ENCODE data around the gene SPRR2D. TPM values are rescaled to one million over a fixed set of nuclear protein-coding genes. Genes with fewer than 3 reads are reported as not detected.
"Not testable (repeated sequence)": the region's sequence is repeated elsewhere in the genome, so short reads cannot be mapped to it uniquely, and the experiment has no call there.

Gene SPRR2D
- 2.3 TPM for polyA plus RNA-seq (2013, experiment 1 of 2)
- polyA plus RNA-seq (2013, experiment 2 of 2): 0.66 TPM

DNA sequence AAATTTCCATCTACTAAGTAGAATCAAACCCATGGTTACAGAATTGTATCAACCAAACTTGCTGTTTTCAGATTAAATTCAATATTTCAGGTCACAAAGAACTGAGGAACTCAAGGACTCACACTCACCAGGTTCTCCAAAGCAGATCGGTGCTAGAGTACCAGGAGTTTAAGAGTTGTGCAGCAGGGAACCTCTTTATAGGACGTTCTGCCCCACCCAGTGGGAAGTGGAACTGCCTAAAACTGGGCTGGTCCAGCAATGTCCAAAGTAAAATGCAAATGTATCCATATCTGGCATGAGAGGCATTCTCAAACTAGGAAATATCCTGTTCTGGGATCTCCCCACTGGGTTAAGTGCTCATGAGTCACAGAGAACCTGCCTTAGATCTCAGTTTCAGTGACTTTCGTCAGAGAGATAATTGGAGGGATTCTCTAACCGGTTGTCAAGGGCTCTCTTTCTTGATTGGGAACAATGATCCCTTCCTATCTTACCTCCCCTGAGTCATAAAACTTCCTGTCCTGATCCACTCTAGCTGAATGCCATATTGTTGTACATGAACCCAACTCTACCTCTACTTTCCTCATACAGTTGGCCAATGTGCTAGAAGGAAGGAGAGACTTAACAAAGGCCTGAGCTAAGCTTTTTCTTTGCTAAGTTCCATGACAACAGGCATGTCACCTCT lies at the start of gene SPRR2D:
SPRR2D (minus strand) TSS at position 171 of the 682 bp plus-strand sequence. CDS start 774 bp downstream, outside the sequence.
- H3K36me3 ChIP-seq (ENCODE audit: control insufficient read depth, insufficient read depth, low read length): no peaks in the 10 kb centered on the region
- no peak within 1 kb of the TSS for H3K27ac ChIP-seq (ENCODE audit: low read depth, low read length, severe bottlenecking)
- peaks cover 3% of the 10 kb centered on the region for H3K4me1 ChIP-seq (ENCODE audit: control insufficient read depth, insufficient read depth, low read length, poor library complexity, severe bottlenecking)
- H3K9me3 ChIP-seq (ENCODE audit: control insufficient read depth, low read length): no peaks in the 10 kb centered on the region
- H3K4me3 ChIP-seq (ENCODE audit: extremely low read depth, insufficient read depth, low read length, poor library complexity, severe bottlenecking): no peak within 1 kb of the TSS
- WGBS, 2 experiments (ENCODE audit: insufficient coverage in 2 of 2): 100% methylated on average over 2 of the region's 4 CpGs

DNA sequence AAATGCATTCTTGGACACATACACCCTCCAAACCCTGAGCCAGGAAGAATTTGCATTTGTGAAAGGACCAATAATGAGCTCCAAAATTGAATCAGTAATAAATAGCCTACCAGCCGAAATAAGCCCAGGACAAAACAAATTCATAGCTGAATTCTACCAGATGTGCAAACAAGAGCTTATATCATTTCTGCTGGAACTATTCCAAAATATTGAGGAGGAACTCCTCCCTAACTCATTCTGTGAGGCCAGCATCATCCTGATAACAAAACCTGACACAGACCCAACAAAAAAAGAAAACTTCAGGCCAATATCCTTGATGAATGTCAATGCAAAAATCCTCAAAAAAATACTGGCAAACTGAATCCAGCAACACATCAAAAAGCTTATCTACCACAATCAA lies 46.7 kb upstream of the SPRR2D start:
- Histone ChIP-seq H3K36me3 (ENCODE audit: control insufficient read depth, insufficient read depth, low read length) (no peaks in the 10 kb centered on the region), H3K4me3 (ENCODE audit: extremely low read depth, insufficient read depth, low read length, poor library complexity, severe bottlenecking) (no peak overlapping the region), H3K9me3 (ENCODE audit: control insufficient read depth, low read length) (no peaks in the 10 kb centered on the region), H3K4me1 (ENCODE audit: control insufficient read depth, insufficient read depth, low read length, poor library complexity, severe bottlenecking) (no peaks in the 10 kb centered on the region), H3K27ac (ENCODE audit: low read depth, low read length, severe bottlenecking) (no peak overlapping the region)
- WGBS, 2 experiments (ENCODE audit: insufficient coverage in 2 of 2): 100% methylated on average over 1 of the region's 1 CpG; no CpG with 5 or more reads in 1 of the 2 experiments

DNA sequence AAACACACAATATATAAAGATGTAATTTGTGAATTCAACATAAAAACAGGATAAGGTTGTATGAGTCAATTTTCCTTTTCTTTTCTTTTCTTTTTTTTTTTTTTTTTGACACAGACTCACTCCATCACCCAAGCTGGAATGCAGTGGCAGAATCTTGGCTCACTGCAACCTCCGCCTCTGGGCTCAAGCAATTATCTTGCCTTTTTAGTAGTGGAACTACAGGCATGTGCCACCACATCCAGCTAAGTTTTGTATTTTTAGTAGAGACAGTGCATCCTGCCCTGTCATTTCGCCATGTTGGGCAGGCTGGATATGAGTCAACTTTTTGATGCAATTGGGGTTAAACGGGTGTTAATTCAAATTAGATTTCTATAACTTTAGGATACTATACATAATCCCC lies 40.8 kb upstream of the SPRR2D start:
- Histone ChIP-seq H3K9me3 (ENCODE audit: control insufficient read depth, low read length) (no peaks in the 10 kb centered on the region), H3K36me3 (ENCODE audit: control insufficient read depth, insufficient read depth, low read length) (no peaks in the 10 kb centered on the region), H3K4me1 (ENCODE audit: control insufficient read depth, insufficient read depth, low read length, poor library complexity, severe bottlenecking) (no peaks in the 10 kb centered on the region), H3K27ac (ENCODE audit: low read depth, low read length, severe bottlenecking) (no peak overlapping the region), H3K4me3 (ENCODE audit: extremely low read depth, insufficient read depth, low read length, poor library complexity, severe bottlenecking) (no peak overlapping the region)
- 100% methylated on average over 1 of the region's 3 CpGs; no CpG with 5 or more reads in 1 of the 2 experiments for WGBS, 2 experiments (ENCODE audit: insufficient coverage in 2 of 2)

- Histone ChIP-seq H3K4me1 (ENCODE audit: control insufficient read depth, insufficient read depth, low read length, poor library complexity, severe bottlenecking) (no peaks in the 10 kb centered on the region), H3K27ac (ENCODE audit: low read depth, low read length, severe bottlenecking) (no peak overlapping the region), H3K36me3 (ENCODE audit: control insufficient read depth, insufficient read depth, low read length) (no peaks in the 10 kb centered on the region), H3K4me3 (ENCODE audit: extremely low read depth, insufficient read depth, low read length, poor library complexity, severe bottlenecking) (no peak overlapping the region), H3K9me3 (ENCODE audit: control insufficient read depth, low read length) (no peaks in the 10 kb centered on the region)
- WGBS, 2 experiments (ENCODE audit: insufficient coverage in 2 of 2): 86 to 90% methylated on average over 3 of the region's 5 CpGs
These were observed 32.1 kb upstream of the SPRR2D start for GRCh38 chr1:153072806-153073726.

- no peaks in the 10 kb centered on the region for H3K4me1 ChIP-seq (ENCODE audit: control insufficient read depth, insufficient read depth, low read length, poor library complexity, severe bottlenecking)
- H3K4me3 ChIP-seq (ENCODE audit: extremely low read depth, insufficient read depth, low read length, poor library complexity, severe bottlenecking): no peak within 1 kb of the TSS
- H3K36me3 ChIP-seq (ENCODE audit: control insufficient read depth, insufficient read depth, low read length): no peaks in the 10 kb centered on the region
- 50% methylated on average over 2 of the region's 2 CpGs; no CpG with 5 or more reads in 1 of the 2 experiments for WGBS, 2 experiments (ENCODE audit: insufficient coverage in 2 of 2)
- no peak within 1 kb of the TSS for H3K27ac ChIP-seq (ENCODE audit: low read depth, low read length, severe bottlenecking)
- H3K9me3 ChIP-seq (ENCODE audit: control insufficient read depth, low read length): no peaks in the 10 kb centered on the region
These were observed 30.6 kb upstream of the SPRR2D start, which contains the start of gene SPRR2B for GRCh38 chr1:153071511-153071910. TSS of gene SPRR2B (minus strand) at chr1:153071611. CDS start at chr1:153070839, 772 bp downstream.

- Histone ChIP-seq H3K27ac (ENCODE audit: low read depth, low read length, severe bottlenecking) (no peak overlapping the region), H3K9me3 (ENCODE audit: control insufficient read depth, low read length) (no peaks in the 10 kb centered on the region), H3K4me1 (ENCODE audit: control insufficient read depth, insufficient read depth, low read length, poor library complexity, severe bottlenecking) (no peaks in the 10 kb centered on the region), H3K36me3 (ENCODE audit: control insufficient read depth, insufficient read depth, low read length) (no peaks in the 10 kb centered on the region), H3K4me3 (ENCODE audit: extremely low read depth, insufficient read depth, low read length, poor library complexity, severe bottlenecking) (no peak overlapping the region)
- WGBS, 2 experiments (ENCODE audit: insufficient coverage in 2 of 2): 88% methylated on average over 1 of the region's 2 CpGs; no CpG with 5 or more reads in 1 of the 2 experiments
These were observed 29.3 kb upstream of the SPRR2D start for GRCh38 chr1:153070243-153070642.

GRCh38 chr1:153058826-153059784 lies 18.2 kb upstream of the SPRR2D start:
- H3K4me1 ChIP-seq (ENCODE audit: control insufficient read depth, insufficient read depth, low read length, poor library complexity, severe bottlenecking): peaks cover 6% of the 10 kb centered on the region
- H3K27ac ChIP-seq (ENCODE audit: low read depth, low read length, severe bottlenecking): no peak overlapping the region
- no peaks in the 10 kb centered on the region for H3K9me3 ChIP-seq (ENCODE audit: control insufficient read depth, low read length)
- 67 to 89% methylated on average over 1 to 4 of the region's 6 CpGs for WGBS, 2 experiments (ENCODE audit: insufficient coverage in 2 of 2)
- no peak overlapping the region for H3K4me3 ChIP-seq (ENCODE audit: extremely low read depth, insufficient read depth, low read length, poor library complexity, severe bottlenecking)
- no peaks in the 10 kb centered on the region for H3K36me3 ChIP-seq (ENCODE audit: control insufficient read depth, insufficient read depth, low read length)

- WGBS, 2 experiments (ENCODE audit: insufficient coverage in 2 of 2): no CpG with 5 or more reads among the region's 2 CpGs
- H3K4me1 ChIP-seq (ENCODE audit: control insufficient read depth, insufficient read depth, low read length, poor library complexity, severe bottlenecking): peaks cover 6% of the 10 kb centered on the region
- H3K36me3 ChIP-seq (ENCODE audit: control insufficient read depth, insufficient read depth, low read length): no peaks in the 10 kb centered on the region
- H3K27ac ChIP-seq (ENCODE audit: low read depth, low read length, severe bottlenecking): no peak overlapping the region
- H3K9me3 ChIP-seq (ENCODE audit: control insufficient read depth, low read length): no peaks in the 10 kb centered on the region
- no peak overlapping the region for H3K4me3 ChIP-seq (ENCODE audit: extremely low read depth, insufficient read depth, low read length, poor library complexity, severe bottlenecking)
These were observed 17.2 kb upstream of the SPRR2D start for GRCh38 chr1:153058154-153058553.

DNA sequence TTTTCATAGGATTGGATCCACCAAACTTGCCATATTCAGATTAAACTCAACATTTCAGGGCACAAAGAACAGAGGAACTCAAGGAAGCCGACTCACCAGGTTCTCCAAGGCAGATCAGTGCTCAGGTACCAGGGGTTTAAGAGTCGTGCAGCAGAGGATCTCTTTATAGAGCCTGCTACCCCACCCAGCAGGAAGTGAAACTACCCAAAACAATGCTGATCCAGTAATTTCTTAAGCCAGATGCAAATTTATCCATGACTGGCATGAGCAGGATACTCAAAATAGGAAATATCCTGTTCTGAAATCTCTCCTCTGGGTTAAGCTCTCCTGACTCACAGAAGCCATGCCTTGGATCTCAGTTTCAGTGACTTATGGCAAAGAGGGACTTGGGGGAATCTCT lies 16.5 kb upstream of the SPRR2D start, which contains the start of gene SPRR2A:
SPRR2A (minus strand) TSS at position 138 of the 400 bp plus-strand sequence. CDS start 777 bp downstream, outside the sequence.
- no peak within 1 kb of the TSS for H3K27ac ChIP-seq (ENCODE audit: low read depth, low read length, severe bottlenecking)

DNA sequence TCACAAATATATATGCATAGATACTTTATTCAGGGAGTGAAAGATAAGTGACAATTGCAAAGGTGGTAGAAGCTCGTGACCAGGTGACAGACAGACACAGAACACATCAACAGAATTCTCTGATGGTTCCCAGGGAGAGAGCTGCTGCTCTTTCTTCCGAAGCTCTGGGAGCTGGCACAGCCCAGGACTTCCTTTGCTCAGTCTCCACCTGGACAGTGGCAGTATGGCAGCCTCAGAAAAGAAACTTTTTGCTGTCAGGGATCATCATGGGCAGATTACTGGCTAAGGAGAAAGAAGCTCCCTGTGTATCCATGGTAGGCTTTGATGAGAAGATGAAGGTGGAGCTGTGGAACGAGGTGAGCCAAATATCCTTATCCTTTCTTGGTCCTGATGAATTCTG lies 15.2 kb upstream of the SPRR2D start:
- H3K4me3 ChIP-seq (ENCODE audit: extremely low read depth, insufficient read depth, low read length, poor library complexity, severe bottlenecking); H3K27ac ChIP-seq (ENCODE audit: low read depth, low read length, severe bottlenecking); H3K9me3 ChIP-seq (ENCODE audit: control insufficient read depth, low read length); H3K36me3 ChIP-seq (ENCODE audit: control insufficient read depth, insufficient read depth, low read length); H3K4me1 ChIP-seq (ENCODE audit: control insufficient read depth, insufficient read depth, low read length, poor library complexity, severe bottlenecking): not testable (repeated sequence)
- 70 to 83% methylated on average over 2 of the region's 3 CpGs for WGBS, 2 experiments (ENCODE audit: insufficient coverage in 2 of 2)

More for the DNA sequence above, 16.5 kb upstream of the SPRR2D start, which contains the start of gene SPRR2A:
- Histone ChIP-seq H3K9me3 (ENCODE audit: control insufficient read depth, low read length) (no peaks in the 10 kb centered on the region), H3K4me3 (ENCODE audit: extremely low read depth, insufficient read depth, low read length, poor library complexity, severe bottlenecking) (no peak within 1 kb of the TSS), H3K4me1 (ENCODE audit: control insufficient read depth, insufficient read depth, low read length, poor library complexity, severe bottlenecking) (peaks cover 6% of the 10 kb centered on the region), H3K36me3 (ENCODE audit: control insufficient read depth, insufficient read depth, low read length) (no peaks in the 10 kb centered on the region)
- WGBS, 2 experiments (ENCODE audit: insufficient coverage in 2 of 2): 83 to 90% methylated on average over 2 of the region's 2 CpGs

Data from mesodermal cell (in vitro differentiated cells).